ENCODE measurements around the gene CPE.
"Not testable (repeated sequence)": the region's sequence is repeated elsewhere in the genome, so short reads cannot be mapped to it uniquely, and the experiment has no call there.

The CPE gene

DNA sequence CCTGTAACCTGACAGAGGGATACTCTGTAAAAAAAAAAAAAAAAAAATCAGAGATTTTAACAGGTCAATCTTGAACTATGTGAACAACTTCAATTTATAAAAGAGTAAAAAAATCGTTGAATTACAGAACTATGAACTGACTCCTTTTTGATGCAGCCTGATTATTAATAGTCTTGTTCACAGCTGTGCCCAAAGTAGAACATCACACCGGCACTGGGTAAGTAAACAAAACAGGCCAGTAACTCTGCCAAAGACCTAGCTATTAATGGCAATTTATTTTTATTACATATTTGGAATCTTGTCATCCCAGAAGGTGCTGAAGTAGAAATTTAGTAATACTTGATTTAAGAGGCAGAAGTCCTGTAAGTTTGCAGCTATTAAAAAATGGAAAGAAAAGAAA is 31.4 kb downstream of the CPE start:
- DNase-seq, result no peak

DNA sequence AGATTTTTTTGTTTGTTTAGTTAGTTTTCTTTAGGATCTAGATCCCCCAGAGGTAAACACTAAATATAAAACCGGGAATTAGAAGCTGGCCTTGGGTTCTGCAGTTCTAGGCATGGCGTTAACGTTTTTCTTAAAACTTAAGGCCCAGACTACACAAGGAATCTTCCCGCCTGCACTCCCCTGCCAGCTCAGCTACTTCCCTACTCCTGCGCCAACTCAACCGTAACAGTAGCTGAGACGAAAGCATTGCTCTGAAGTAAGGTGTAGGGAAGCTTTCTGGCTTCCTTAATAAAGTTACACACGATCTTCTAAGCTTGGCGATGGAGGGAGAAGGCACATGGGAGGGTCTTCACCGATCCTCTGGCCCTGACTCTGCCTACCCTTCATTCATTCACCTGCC is 37.1 kb downstream of the CPE start:
- no peak for DNase-seq

DNA sequence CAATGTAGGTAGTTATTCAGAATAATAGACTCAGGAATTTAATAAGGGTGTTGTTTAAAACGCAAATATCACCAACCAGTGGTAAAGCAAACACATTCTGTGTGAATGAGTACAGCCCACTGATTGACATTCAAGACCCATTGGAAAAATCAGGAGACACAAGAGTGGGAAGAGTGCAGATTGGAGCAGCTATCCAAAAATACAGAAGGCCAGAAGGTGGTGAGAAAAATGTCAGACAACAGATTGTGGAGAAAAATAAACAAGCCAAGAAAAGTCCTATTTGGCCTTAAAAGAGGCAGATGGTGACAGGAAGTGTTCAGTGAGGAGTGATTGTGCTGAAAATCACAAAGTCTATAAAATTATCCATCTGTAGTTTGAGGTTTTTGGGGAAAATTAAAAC is 39.3 kb downstream of the CPE start:
- no peak for DNase-seq

DNA sequence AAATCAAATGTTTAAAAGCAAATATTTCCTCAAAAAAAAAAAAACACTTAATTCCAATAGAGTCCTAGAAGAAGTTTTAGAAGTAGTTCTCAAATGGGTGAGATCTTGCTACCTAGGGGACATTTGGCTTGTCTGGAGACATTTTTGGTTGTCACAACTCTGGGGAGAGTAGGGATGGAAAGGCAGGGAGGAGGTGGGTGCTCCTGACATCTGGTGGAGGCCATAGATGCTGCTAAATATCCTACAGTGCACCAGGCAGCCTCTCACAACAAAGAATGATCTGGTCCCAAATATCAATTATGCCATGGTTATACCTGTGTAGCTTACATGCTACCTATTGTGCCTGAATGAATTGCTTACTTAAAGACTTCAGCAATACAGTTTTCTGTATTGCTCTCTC is 46.8 kb downstream of the CPE start:
- no peak for DNase-seq

DNA sequence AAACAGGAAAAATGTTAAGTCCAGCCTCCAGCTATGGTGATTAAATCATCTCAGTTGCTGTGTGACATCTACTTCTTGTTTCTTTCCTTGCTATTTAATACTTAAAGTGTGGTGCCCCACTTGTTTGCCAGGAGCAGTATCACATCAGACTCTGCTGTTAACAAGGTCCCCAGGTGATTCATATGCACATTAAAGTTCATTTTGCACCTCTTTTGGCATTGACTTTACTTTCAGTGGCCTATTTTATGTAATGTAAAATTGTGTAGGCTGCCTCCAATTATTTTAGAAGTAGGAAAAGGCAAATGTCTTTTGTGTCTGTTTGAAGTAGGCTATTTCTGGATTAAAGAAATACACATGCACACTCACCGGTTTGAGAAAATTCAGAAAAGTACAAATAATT is 47.5 kb downstream of the CPE start:
- no peak for DNase-seq

DNA sequence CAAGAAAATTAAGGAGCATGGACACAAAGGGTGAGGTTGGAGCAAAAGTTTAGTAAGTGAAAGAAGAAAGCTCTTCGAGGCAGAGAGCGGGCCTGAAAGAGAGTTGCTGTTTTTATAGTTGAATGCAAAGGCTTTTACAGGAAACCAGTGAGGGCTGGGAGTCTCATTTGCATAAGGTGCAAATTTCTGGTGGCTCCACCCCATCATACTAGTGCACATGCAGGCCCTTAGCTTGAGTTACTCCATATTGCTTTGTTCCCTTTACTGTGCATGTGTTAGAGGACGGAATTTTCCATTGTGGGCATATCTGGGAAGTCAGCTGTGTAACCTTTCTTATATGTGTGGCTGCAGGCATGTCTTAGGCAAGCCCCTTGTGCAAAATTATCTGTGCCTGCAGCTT is 48.0 kb downstream of the CPE start:
- DNase-seq, result no peak

DNA sequence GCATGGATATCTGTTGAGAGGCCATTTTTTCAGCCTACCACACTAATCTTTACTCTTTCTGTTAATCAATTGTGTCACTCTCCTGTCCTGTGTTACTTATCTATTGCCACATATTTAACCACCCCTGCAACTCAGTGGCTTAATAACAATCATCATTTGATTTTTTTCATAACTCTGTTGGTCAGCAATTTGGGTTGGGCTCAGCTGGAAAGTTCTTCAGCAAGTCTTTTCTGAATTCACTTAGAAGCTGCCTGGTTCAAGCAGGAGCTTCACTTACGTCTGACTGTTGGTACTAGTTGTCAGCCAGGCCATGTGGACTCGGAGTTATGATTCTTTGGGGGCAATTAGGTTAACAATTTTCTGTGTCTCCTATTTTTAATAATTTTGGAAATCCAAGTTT is 50.1 kb downstream of the CPE start:
- no peak for DNase-seq

DNA sequence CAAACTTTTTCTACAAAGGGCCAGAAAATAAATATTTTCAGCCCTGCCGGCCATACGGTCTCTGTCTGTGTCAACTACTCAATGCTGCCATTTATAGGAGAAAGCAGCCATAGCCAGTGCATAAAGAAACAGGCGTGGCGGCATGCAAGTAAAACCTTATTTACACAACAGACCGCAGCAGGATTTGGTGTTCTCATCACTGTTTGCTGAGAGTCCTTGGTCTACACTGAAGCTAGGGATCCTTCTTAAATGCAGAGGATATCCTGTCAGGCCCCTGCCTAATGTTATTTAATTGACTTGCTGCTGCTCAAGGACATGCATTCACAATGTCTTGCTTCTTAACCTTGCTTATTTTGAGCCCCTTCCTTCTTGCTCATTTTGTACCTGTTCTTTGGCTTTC is 54.7 kb downstream of the CPE start:
- no peak for DNase-seq

DNA sequence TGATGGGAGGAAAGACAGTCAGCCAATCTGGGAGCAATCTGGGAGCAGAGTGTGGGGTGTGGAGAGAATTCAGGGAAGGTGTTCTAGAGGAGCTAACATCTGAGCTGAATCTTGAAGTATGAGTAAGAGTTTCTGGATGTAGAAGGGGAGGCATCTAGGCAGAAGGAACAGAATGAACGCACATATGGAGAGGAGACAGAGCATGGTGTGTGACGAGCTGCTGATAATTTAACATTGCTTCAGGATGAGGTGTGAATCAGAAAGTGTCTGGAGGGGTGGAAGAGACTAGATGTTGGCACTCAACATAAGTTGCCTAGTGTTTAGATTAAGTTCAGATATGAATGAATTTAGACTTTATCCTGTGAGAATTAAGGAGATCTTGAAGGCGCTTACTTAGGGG is 58.9 kb downstream of the CPE start:
- DNase-seq, result no peak

DNA sequence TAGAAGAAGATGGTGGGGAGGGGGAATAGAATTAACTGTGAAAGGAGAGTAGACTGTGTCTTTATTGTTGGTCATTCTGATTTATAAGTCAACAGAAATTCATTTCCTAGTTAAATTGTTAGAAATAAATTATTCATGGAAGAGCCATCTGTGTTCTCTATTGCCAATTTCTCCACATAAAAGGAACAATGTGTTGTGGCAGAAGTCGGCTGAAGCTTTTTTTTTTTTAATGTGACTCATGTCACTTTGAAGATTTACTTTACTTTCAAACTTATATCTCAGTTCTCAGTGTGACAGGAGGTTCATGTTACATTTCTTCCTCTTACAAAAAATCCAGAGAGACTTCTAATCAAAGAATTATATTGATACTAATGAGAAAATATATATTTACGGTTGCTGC is 60.5 kb downstream of the CPE start:
- DNase-seq, result no peak

DNA sequence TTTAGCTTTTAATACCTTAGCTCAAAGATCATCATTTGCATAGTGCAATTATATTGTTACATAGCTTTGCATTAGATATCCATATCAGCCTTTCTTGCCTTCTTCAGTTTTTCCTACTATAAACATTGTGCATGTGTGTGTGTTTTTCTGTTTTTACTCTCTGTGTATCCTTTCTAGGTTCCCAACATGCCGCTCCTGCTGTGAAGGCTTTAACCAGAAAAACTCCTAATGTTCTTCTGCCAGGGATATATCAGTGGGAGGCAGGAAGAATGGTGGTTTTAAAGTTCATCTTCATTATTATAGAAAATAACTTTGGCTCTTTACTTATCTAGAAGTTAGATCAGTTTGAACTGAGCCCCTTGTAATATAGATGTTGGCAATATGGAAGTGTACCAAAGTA is 61.2 kb downstream of the CPE start:
- DNase-seq, result no peak

DNA sequence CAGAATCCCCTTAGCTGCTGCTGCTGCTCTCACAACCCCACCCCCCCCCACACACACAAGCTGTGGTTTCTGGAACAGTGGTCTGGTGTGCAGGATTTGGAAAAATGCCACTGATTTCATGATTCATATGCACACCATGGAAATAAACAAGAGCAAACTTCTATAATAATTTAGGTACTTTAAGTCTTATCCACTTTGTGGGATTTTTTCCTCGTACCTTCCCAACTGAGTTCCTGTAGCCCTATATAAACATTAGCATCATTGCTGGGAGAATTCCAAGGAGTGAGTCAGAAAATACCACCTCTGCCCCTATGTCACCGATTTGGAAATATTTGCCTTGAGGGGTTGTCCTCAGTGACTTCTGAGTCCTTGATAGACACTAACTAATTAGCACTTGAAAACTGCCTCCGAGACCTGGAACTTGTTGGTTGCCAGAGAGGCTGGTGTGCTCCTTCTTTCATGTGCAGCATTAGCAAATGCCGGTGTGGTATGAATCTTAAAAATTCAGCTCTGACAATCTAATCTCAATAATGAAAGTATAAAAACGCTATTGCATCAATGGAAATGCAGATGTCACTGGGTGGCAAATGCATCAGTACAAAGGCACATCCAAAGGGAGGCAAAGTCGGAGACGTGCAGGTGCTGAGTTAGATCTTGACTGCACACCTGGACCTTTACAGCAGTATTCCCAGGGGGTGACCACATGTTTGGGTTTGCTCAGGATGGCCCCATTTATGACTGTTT is 61.8 kb downstream of the CPE start:
- peak; percentile 26 for DNase-seq

DNA sequence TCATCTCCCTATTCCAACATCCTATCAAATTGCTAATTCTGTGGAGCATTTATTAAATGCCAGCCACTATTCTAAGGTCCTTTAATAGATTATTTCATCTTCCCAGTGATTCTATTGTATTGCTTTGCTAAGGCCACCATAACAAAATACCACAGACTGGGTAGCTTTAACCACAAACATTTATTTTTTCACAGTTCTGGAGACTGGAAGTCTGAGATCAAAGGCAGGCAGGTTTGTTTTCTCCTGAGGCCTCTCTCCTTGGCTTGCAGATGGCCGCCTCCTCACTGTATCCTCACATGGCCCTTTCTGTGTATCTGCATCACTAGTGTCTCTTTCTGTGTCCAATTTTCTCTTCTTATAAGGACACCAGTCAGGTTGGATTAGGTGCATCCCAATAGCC is 64.5 kb downstream of the CPE start:
- no peak for DNase-seq

DNA sequence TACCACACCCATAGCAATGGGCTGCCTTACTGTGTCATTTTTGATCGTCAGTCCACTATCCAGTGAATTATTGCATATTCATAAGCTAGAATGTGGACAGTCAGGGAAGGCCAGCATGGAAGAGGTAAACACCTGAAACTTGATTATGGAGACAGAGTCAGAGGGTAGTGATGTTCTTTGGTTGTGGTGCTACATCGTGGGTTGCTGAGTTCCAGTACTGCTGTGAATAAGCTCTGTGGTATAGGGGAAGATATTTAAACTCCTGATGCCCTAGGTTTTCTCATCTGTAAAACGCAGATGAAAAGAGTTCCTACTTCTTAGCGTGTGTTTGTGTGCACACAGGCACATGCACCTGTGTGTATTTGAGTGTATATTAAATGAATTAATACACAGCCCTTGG is 69.9 kb downstream of the CPE start:
- DNase-seq, result no peak

DNA sequence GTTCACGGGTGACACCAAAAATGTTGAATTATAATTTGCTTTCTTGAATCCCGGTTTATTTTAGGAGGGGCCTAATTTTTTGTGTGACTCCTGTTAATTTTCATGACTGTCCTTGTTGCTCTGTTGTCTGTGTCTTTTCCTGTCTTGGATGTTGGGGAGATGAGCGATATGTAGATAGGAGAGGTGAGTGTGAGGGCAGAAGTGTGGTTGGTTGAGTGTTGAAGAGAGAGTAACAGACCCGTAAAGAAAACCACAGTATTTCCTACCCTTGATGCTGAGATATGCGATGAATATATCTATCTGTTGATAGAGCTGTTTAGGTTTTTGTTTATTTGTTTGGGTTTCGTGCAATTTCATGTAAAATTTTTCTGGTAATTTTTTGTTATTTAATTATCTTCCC is 70.5 kb downstream of the CPE start:
- DNase-seq, result no peak

DNA sequence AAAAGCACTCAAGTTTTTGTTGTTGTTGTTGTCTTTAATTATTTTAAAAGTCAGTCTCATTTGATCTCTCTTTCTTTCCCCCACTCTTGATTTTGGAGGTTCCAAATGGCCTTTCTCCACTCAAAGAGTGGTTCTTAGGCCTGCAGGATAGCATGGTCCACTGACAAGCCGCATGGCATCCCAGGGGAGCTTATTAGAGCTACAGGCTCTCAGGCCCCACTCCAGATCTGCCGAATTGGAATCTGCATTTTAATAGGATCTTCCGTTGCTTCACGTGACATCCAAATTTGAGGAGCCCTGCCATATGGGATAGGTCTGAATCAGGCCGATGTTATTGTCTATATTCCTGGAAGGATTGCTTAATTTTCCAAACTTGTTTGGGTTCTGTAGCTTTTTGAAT is 72.1 kb downstream of the CPE start:
- no peak for DNase-seq

DNA sequence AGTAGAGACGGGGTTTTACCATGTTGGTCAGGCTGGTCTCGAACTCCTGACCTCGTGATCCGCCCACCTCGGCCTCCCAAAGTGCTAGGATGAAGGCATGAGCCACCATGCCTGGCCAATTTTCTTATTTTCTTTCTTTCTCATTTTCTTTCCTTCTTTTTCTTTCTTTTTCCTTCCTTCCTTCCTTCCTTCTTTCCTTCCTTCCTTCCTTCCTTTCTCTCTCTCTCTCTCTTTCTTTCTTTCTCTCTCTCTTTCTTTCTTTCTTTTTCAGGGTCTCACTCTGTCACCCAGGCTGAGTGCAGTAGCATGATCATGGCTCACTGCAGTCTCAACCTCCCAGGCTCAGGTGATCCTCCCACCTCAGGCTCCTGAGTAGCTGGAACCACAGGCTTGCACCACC is 74.3 kb downstream of the CPE start:
- DNase-seq, result not testable (repeated sequence)

DNA sequence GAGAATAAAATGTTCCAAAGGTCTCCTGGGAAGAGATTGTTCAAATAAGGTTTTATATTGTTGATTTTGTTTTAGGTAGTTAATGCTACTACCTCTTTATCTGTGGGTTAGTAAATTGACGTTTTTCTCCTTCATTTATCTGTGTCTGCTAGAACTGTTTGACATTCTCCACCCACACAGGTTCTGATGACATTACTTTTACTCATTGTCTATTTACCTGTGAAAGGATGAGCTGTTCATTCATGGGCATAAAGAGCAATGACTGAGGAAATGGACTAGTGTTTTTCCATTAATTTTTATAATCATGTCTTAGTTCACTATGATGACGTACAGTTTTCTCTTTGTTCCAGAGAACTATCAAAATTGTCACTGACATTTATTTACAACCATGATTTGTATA is 75.6 kb downstream of the CPE start:
- DNase-seq, result no peak

DNA sequence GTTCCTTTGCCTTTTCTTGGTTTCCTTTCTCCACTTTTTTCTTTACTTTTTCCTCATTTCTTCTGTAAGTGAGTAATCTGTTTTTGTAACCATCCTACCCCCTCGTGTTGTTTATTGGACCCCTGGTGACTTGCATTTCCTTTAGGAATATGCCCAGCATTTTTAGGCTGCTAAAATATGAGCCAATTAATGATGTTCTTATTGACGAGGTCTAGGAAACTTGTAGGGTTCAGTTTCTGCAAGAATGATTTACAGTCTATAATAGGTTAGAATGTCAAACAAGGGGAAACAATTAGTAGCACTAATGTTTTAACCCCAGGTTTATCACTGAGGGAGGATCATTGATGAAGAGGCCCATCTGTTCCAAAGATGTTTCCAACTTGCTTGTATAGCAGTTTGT is 79.0 kb downstream of the CPE start:
- DNase-seq, result no peak

DNA sequence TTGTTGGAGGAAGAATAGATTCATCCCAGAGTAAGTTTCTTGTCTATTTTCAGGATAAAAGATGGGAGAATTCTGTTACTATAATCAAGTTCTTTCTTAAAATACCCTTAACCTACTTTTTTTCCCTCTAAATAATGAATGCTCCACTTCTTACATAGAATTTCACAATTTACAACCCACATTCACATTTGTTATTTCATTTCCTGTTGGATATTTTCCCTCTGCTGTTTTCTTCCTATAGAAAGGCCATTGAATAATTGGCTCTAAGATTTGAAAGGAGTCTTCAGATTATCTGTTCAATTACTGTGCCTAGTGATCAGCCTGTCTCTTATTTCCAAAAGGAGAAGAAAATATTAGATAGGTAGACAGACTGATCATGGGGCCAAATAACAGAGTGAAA is 79.7 kb downstream of the CPE start:
- no peak for DNase-seq

DNA sequence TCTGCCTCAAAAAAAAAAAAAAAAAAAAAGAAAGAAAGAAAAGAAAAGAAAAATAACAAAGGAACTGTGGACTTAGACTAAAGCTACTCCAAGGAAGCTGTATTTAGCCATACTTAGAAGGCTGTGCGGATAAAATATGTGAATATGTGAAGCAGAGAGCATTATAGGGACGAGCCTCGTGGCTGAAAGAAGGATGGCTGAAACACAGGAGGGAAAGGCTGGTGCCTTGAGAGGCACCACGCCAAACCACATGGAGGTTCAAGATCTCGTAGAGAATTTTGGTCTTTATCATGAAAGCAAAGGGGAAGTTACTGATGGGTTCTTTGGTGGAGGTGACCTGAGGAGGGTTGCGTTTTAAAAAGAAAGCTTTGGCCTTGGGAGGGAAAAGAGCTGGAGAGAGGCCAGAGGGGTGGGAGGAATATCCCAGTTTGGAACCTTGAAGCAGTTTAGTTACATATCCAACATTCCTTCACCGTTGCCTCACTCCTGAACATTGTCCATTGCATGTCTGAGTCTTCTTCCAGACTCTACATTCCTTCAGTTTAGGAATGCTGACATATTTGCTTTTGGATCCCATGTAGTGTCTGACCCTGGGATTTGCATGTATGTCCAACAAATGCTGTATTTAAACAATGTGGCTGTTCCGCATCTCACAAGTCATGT is 82.5 kb downstream of the CPE start:
- DNase-seq, result no peak

DNA sequence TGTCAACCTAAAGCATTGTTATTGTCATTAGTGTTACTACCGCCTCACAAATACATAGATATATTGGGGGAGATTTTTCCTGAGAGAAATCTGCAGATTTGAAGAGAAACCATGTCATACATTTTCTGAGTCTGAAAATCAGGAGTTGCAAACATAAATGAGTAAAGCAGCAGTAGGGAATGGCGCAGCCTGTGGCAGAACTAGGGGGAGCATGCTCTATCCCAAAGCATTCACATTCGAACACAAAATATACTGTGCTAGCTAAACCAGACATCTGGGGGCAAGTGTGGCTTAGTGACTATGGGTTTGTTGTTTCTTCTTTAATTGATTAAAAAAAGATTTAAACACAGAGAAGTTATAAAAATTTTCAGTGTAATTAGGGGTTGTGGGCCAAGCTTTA is 83.2 kb downstream of the CPE start:
- DNase-seq, result no peak

DNA sequence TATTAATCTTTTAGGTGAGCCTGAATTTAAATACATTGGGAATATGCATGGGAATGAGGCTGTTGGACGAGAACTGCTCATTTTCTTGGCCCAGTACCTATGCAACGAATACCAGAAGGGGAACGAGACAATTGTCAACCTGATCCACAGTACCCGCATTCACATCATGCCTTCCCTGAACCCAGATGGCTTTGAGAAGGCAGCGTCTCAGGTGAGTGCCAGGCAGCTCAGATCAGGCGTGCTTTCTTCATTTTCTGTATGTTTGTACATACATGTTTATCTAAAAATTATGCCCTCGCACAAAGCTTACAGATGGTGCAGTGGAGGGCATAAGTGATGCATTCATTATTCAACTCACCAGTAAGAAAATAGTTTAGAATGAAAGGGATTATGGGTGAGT is 85.6 kb downstream of the CPE start:
- no peak for DNase-seq

DNA sequence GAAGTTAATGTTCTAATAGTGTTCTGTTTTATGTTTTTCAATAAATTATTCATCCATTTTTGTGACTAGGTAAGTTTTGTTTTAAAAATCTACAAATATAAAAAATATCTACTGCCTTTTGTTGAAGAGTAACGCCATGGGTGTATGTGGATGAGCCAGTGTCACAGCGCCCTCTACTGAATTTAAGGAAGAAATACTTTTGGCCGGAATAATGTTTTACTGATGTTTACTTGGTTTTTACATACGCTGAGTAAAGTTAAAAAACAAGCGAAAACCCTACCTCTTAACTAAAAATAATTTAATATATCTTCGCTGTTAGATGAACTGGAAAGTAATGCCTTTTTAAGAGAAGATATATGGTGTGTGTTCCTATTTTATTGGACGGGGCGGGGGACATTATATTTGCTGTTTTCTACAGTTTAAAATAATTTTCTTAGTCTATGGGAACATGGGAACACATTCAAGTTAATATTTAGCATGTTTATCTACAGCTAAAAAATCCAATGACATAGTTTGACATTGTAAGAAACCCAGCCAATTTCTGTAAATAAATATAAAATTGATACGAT is 86.1 kb downstream of the CPE start:
- DNase-seq, result no peak

DNA sequence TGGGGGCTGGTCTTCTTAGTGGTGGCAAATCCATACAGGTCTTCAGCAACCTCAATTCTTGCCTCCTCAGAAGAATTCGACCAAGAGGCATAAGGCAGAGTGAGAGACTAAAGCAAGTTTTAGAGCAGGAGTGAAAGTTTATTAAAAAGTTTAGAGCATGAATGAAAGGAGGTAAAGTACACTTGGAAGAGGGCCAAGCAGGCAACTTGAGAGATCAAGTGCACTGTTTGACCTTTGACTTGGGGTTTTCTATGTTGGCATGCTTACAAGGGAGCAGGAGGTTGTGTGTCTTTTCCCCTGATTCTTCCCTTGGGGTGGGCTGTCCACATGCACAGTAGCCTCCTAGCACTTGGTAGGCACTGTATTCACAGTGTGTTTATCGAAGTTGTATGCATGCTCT is 91.2 kb downstream of the CPE start:
- DNase-seq, result no peak
